HCT116 (cell line): ENCODE data around the gene SBF1. TPM values are rescaled to one million over a fixed set of nuclear protein-coding genes. Genes with fewer than 3 reads are reported as not detected.

Experiments
- ATAC-seq: fragments of 200-7000 bp; cut with Tn5 transposase; 2 replicates; pipeline ENCODE4 v1.9.1; 2020; ENCODE audit warnings: mild to moderate bottlenecking, moderate library complexity
- BruUV-seq: library from RNA; stranded (reverse); fragments of 400-500 nt; replicated peaks from 2 replicates; lab custom pipeline; 2021; lab: Mats Ljungman, UMichigan
- CTCF ChIA-PET: fragments of 300-600 bp; sonication (Branson Sonifier 250); formaldehyde crosslinking; loops from one replicate; lab custom pipeline; 2021; ENCODE audit warnings: antibody characterized with exemption; lab: Charles Lee
- POLR2A ChIA-PET: fragments of 300-600, 350-600 bp; sonication (Branson Sonifier 250); formaldehyde crosslinking; loops from one replicate; lab custom pipeline; 2021; ENCODE audit warnings: antibody characterized with exemption; lab: Charles Lee
- RAD21 ChIA-PET, 2 experiments: fragments of 300-600 bp; sonication (Branson Sonifier 250); formaldehyde crosslinking; loops; one replicate each; lab custom pipeline; 2023; ENCODE audit warnings: low total read pairs in 2 of 2; ENCODE audit not compliant: uncharacterized antibody in 2 of 2, unreplicated experiment in 2 of 2, low non-redundant PET in 1 of 2; lab: Charles Lee
- DNase-seq: peaks from one replicate; pipeline ENCODE4 v3.0.0-alpha.2; 2010; ENCODE audit warnings: low read depth, low spot score
- H2AFZ ChIP-seq: fragments of 200-600 bp; shearing (Covaris generic), sonication (generic); 2 replicates; pipeline ENCODE4 v1.6.1; 2017; ENCODE audit warnings: low read depth, mixed run types, mixed read lengths, antibody characterized with exemption, low read length; ENCODE audit not compliant: poor library complexity, severe bottlenecking
- H3K27ac ChIP-seq: 2 replicates; pipeline ENCODE4 v1.5.1; 2012; ENCODE audit warnings: low read depth, low read length
- H3K27me3 ChIP-seq: fragments of 200-600 bp; sonication (generic); 2 replicates; pipeline ENCODE4 v1.6.1; 2016; ENCODE audit warnings: mixed run types, low read length, mixed read lengths; ENCODE audit not compliant: insufficient read depth
- H3K36me3 ChIP-seq, 2 experiments: fragments of 200-500 bp in 1 of 2; fragments of 200-600 bp in 1 of 2; sonication (Bioruptor generic) in 1 of 2; sonication (generic) in 1 of 2; 2 replicates each; pipeline versions ENCODE4 v1.5.1 to v1.6.1; 2014 to 2016; ENCODE audit warnings: low read length in 2 of 2, inconsistent platforms in 1 of 2, mixed read lengths in 1 of 2, mixed run types in 1 of 2; ENCODE audit not compliant: insufficient read depth in 2 of 2, control insufficient read depth in 1 of 2
- H3K4me1 ChIP-seq, 2 experiments: fragments of 200-600 bp in 1 of 2; sonication (generic) in 1 of 2; 2 replicates each; pipeline versions ENCODE4 v1.5.1 to v1.6.1; 2012 to 2017; ENCODE audit warnings: low read length in 2 of 2, inconsistent platforms in 1 of 2, mild to moderate bottlenecking in 1 of 2, mixed read lengths in 1 of 2, mixed run types in 1 of 2, moderate library complexity in 1 of 2; ENCODE audit not compliant: insufficient read depth in 2 of 2, control insufficient read depth in 1 of 2
- H3K4me2 ChIP-seq: fragments of 200-600 bp; sonication (generic); 2 replicates; pipeline ENCODE4 v1.6.1; 2017; ENCODE audit warnings: mixed run types, low read length, mixed read lengths
- H3K4me3 ChIP-seq, 2 experiments: fragments of 200-600 bp in 1 of 2; sonication (generic) in 1 of 2; replicated peaks in 1 of 2; 2 replicates each; pipeline ENCODE4 v1.5.1; 2011 to 2016; ENCODE audit warnings: low read length in 2 of 2, control low read depth in 1 of 2, low read depth in 1 of 2, mild to moderate bottlenecking in 1 of 2, mixed read lengths in 1 of 2, mixed run types in 1 of 2
- H3K79me2 ChIP-seq: fragments of 200-600 bp; sonication (generic); 2 replicates; pipeline ENCODE4 v1.6.1; 2017; ENCODE audit warnings: mild to moderate bottlenecking, mixed run types, low read length, moderate library complexity, mixed read lengths; ENCODE audit not compliant: insufficient read depth
- H3K9ac ChIP-seq: fragments of 200-600 bp; sonication (generic); 2 replicates; pipeline ENCODE4 v1.6.1; 2016; ENCODE audit warnings: low read length, mixed read lengths
- H3K9me2 ChIP-seq: fragments of 200-600 bp; sonication (generic), shearing (Covaris generic); 2 replicates; pipeline ENCODE4 v1.6.1; 2017; ENCODE audit warnings: mixed run types, mild to moderate bottlenecking, moderate library complexity; ENCODE audit not compliant: insufficient read depth
- H3K9me3 ChIP-seq, 2 experiments: fragments of 200-500 bp in 1 of 2; fragments of 200-600 bp in 1 of 2; sonication (Bioruptor generic) in 1 of 2; sonication (generic) in 1 of 2; 2 replicates each; pipeline ENCODE4 v1.6.1; 2014 to 2017; ENCODE audit warnings: low read length in 2 of 2, mixed read lengths in 2 of 2, inconsistent platforms in 1 of 2, low read depth in 1 of 2, mild to moderate bottlenecking in 1 of 2, mixed run types in 1 of 2, moderate library complexity in 1 of 2; ENCODE audit not compliant: control insufficient read depth in 1 of 2, insufficient read depth in 1 of 2
- H4K20me1 ChIP-seq: fragments of 200-600 bp; sonication (generic), shearing (Covaris generic); 2 replicates; pipeline ENCODE4 v1.6.1; 2017; ENCODE audit warnings: mixed run types, mild to moderate bottlenecking, moderate library complexity; ENCODE audit not compliant: insufficient read depth
- ATF3 ChIP-seq: IDR thresholded peaks from 2 replicates; pipeline ENCODE4 v1.6.1; 2012
- ELF1 ChIP-seq: IDR thresholded peaks from 2 replicates; pipeline ENCODE4 v1.6.1; 2012; ENCODE audit warnings: low read depth, borderline replicate concordance
- EZH2phosphoT487 ChIP-seq: fragments of 200-600 bp; IDR thresholded peaks from 2 replicates; pipeline ENCODE4 v1.6.1; 2018; ENCODE audit warnings: antibody characterized with exemption, borderline replicate concordance
- JUND ChIP-seq: IDR thresholded peaks from 2 replicates; pipeline ENCODE4 v1.6.1; 2012
- POLR2A ChIP-seq: IDR thresholded peaks from 2 replicates; pipeline ENCODE4 v1.7.0; 2011; ENCODE audit warnings: borderline replicate concordance; ENCODE audit not compliant: insufficient read depth, insufficient read length; ENCODE audit errors: extremely low read depth
- POLR2AphosphoS5 ChIP-seq: IDR thresholded peaks from 2 replicates; pipeline ENCODE4 v1.6.1; 2011; ENCODE audit warnings: mild to moderate bottlenecking, low read depth, low read length, moderate library complexity
- SIN3A ChIP-seq: IDR thresholded peaks from 2 replicates; pipeline ENCODE4 v1.6.1; 2012; ENCODE audit warnings: low read depth
- TCF7L2 ChIP-seq: IDR thresholded peaks from 2 replicates; pipeline ENCODE4 v1.7.0; 2011; ENCODE audit warnings: borderline replicate concordance, inconsistent platforms; ENCODE audit not compliant: insufficient read depth, insufficient read length; ENCODE audit errors: extremely low read depth
- ZBTB33 ChIP-seq: IDR thresholded peaks from 2 replicates; pipeline ENCODE4 v1.6.1; 2011; ENCODE audit warnings: mild to moderate bottlenecking, low read length, moderate library complexity; ENCODE audit not compliant: insufficient replicate concordance; ENCODE audit errors: extremely low read depth
- ZFX ChIP-seq: fragments of 450-650 bp; IDR thresholded peaks from 2 replicates; pipeline ENCODE4 v1.6.1; 2017
- ZNF274 ChIP-seq: fragments of 200-500 bp; sonication (Bioruptor generic); IDR thresholded peaks from 2 replicates; pipeline ENCODE4 v1.6.1; 2014; ENCODE audit warnings: mild to moderate bottlenecking, low read depth, low read length, inconsistent platforms
- intact Hi-C: fragments of 100-400 bp; cut with micrococcal nuclease; formaldehyde crosslinking; loops from 2 replicates; pipeline ENCODE4 v1.10.0; 2022
- total RNA-seq: library from RNA; stranded (reverse); gene quantifications from one replicate; pipeline ENCODE4 v1.2.1, GENCODE V29; 2021; ENCODE audit not compliant: unreplicated experiment

SBF1 gene
- total RNA-seq, 1 experiment from 2014 or later: 91.1 TPM

- TF ChIP-seq SIN3A (no peak), POLR2A (no peak), POLR2AphosphoS5 (no peak), ZBTB33 (no peak)
- no peaks in the 10 kb centered on the region for H3K27me3 ChIP-seq
- H3K4me2 ChIP-seq: no peak overlapping the region
- no TSS peak for BruUV-seq
- no peaks in the 10 kb centered on the region for H3K9me2 ChIP-seq
- no peak overlapping the region for H2AFZ ChIP-seq
- ChIA-PET RAD21 (no interaction called here), CTCF (interaction anchor here (1.0 to 2.5 kb wide), 5 partner anchors 24 to 221 kb away, joined by 3 to 9 read pairs (median 6); partner anchors contain the start of gene SCO2), POLR2A (no interaction called here)
- ATAC-seq: no peak
- H3K27ac ChIP-seq: no peak overlapping the region
- intact Hi-C loops: loop anchor here (5.0 kb wide), 1 partner anchor 245 kb away; the partner anchor contains the start of gene HDAC10
- H4K20me1 ChIP-seq: no peaks in the 10 kb centered on the region
- H3K4me1 ChIP-seq: peaks cover 4 to 8% of the 10 kb centered on the region in 2 experiments; a peak in 3 of 4 replicates
- H3K9me3 ChIP-seq: no peaks in the 10 kb centered on the region
- H3K9ac ChIP-seq: no peak overlapping the region
- DNase-seq: no peak
- H3K36me3 ChIP-seq: no peaks in the 10 kb centered on the region
- H3K4me3 ChIP-seq: no peak overlapping the region
- no peaks in the 10 kb centered on the region for H3K79me2 ChIP-seq
These were observed 22.3 kb upstream of the SBF1 start for GRCh38 chr22:50497093-50497492.

- ChIA-PET CTCF (no interaction called here), RAD21 (interaction anchor here in 1 of 2 experiments (0.6 kb wide), 1 partner anchor 60 kb away, joined by 3 read pairs; no protein-coding TSS in a partner anchor), POLR2A (no interaction called here)
- H3K36me3 ChIP-seq: no peaks in the 10 kb centered on the region
- H3K4me1 ChIP-seq: peaks cover 0 to under 1% of the 10 kb centered on the region in 2 experiments; a peak in 1 of 4 replicates
- intact Hi-C loops: no loop called here
- no peaks in the 10 kb centered on the region for H3K9me3 ChIP-seq
- no peak overlapping the region for H3K4me3 ChIP-seq
- no peak overlapping the region for H3K27ac ChIP-seq
- H3K4me2 ChIP-seq: no peak overlapping the region
- no peak overlapping the region for H3K9ac ChIP-seq
- ATAC-seq: no peak
- TF ChIP-seq ZFX (no peak), JUND (no peak), EZH2phosphoT487 (no peak), ZNF274 (no peak), TCF7L2 (no peak), ELF1 (no peak), POLR2AphosphoS5 (no peak), POLR2A (no peak), ATF3 (no peak)
- no peaks in the 10 kb centered on the region for H3K79me2 ChIP-seq
- no peak overlapping the region for H2AFZ ChIP-seq
- H3K27me3 ChIP-seq: no peaks in the 10 kb centered on the region
- no peak for DNase-seq
- no TSS peak for BruUV-seq
- H4K20me1 ChIP-seq: no peaks in the 10 kb centered on the region
- no peaks in the 10 kb centered on the region for H3K9me2 ChIP-seq
These were observed 15.9 kb upstream of the SBF1 start for GRCh38 chr22:50490531-50491308.
